Lung microvascular endothelial cell (primary cell): ENCODE measurements around the gene LPCAT3. TPM values are rescaled to one million over a fixed set of nuclear protein-coding genes. Genes with fewer than 3 reads are reported as not detected.

Source experiments
- DNase-seq, 2 donors: peaks; one replicate each; pipeline versions ENCODE4 v3.0.0 to v3.0.0-alpha.2; 2010; ENCODE audit warnings: low read depth in 2 of 2
- total RNA-seq: library from RNA; depleted of rRNA; stranded (reverse); fragments of >200 nt; gene quantifications from 2 replicates; pipeline ENCODE4 v1.2.1, GENCODE V29; 2014

LPCAT3 gene
- total RNA-seq, 1 donor from 2014 or later, result 9.9 TPM

GRCh38 chr12:6952863-6953441, 65.3 kb downstream of the LPCAT3 start:
- no peak for DNase-seq

GRCh38 chr12:6952121-6952862, 66.0 kb downstream of the LPCAT3 start:
- no peak for DNase-seq

- DNase-seq, result no peak
Measured at GRCh38 chr12:6951551-6952120, 66.6 kb downstream of the LPCAT3 start.

GRCh38 chr12:6950811-6951540, 67.3 kb downstream of the LPCAT3 start, which contains the start of gene PTPN6:
PTPN6 (plus strand) TSS chr12:6951356; CDS start chr12:6951513, 157 bp downstream.
- DNase-seq, result no peak

GRCh38 chr12:6950401-6950801, 67.9 kb downstream of the LPCAT3 start:
- no peak for DNase-seq

- DNase-seq, result no peak
Measured at GRCh38 chr12:6948873-6949594, 69.2 kb downstream of the LPCAT3 start.

GRCh38 chr12:6947615-6948014, 70.7 kb downstream of the LPCAT3 start:
- no peak for DNase-seq

GRCh38 chr12:6946920-6947374, 71.3 kb downstream of the LPCAT3 start:
- no peak for DNase-seq

- peak in 1 of 2 donors; percentile 72 for DNase-seq
Measured at GRCh38 chr12:6946033-6946919, 72.0 kb downstream of the LPCAT3 start.

GRCh38 chr12:6945613-6946012, 72.7 kb downstream of the LPCAT3 start:
- DNase-seq, result no peak

GRCh38 chr12:6944381-6945186, 73.7 kb downstream of the LPCAT3 start:
- peak; percentile 91 to 94 for DNase-seq

- peak; percentile 89 to 93 for DNase-seq
Measured at GRCh38 chr12:6943722-6944380, 74.4 kb downstream of the LPCAT3 start, which contains the start of the genes C12orf57 and RNU7-1. C12orf57 (plus strand) TSS chr12:6944022; CDS start chr12:6944122, 100 bp downstream. RNU7-1 (plus strand) TSS chr12:6943816.

GRCh38 chr12:6943389-6943721, 74.9 kb downstream of the LPCAT3 start:
- peak; percentile 93 to 97 for DNase-seq

GRCh38 chr12:6942331-6942665, 76.0 kb downstream of the LPCAT3 start:
- no peak for DNase-seq

- DNase-seq, result no peak
Measured at GRCh38 chr12:6941782-6942181, 76.5 kb downstream of the LPCAT3 start.

GRCh38 chr12:6941267-6941666, 77.0 kb downstream of the LPCAT3 start:
- no peak for DNase-seq

- DNase-seq, result no peak
Measured at GRCh38 chr12:6939191-6939540, 79.1 kb downstream of the LPCAT3 start.

- no peak for DNase-seq
Measured at GRCh38 chr12:6938353-6939190, 79.7 kb downstream of the LPCAT3 start.
